HL-60/S4 treated with phorbol 12-myristate 13-acetate at 8.2 ng/mL for 4 days and 3 days (cell line): ENCODE measurements around the gene SLC7A7.
"Not testable (repeated sequence)": the region's sequence is repeated elsewhere in the genome, so short reads cannot be mapped to it uniquely, and the experiment has no call there.

Experiments
- in situ Hi-C: fragments of 300-500 bp; cut with MboI; formaldehyde crosslinking; loops from 2 replicates; pipeline ENCODE4 v1.15.0; 2022; ENCODE audit warnings: low sequenced_read_pairs

SLC7A7 gene

DNA sequence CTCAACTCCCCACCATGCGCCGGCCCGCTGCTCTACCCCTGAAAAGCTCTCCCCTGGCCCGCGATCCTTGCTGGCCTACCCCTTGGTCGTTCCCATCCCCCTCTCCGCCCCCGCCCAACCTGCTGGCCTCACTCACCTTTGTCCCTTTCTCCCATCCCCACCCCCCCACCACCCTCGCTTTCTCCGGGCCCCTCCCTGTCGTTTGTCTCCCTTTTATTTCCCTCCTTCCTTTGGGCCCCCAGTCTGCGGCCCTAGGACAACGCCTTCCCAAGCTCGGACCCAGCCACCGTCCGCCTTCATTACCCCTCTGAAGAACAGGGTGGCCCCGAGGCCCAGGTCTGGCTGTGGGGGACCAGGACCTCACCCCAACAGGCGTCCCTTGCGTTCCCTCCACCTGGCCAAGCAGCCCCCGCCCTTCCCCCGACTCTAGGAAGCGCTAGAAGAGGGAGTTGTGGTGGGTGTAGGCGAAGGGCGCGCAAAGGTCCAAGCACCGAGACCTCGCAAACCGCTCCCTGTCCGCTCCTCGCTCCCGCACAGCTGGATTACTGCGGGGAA lies 6.9 kb upstream of the SLC7A7 start:
- in situ Hi-C loops: no loop called here

DNA sequence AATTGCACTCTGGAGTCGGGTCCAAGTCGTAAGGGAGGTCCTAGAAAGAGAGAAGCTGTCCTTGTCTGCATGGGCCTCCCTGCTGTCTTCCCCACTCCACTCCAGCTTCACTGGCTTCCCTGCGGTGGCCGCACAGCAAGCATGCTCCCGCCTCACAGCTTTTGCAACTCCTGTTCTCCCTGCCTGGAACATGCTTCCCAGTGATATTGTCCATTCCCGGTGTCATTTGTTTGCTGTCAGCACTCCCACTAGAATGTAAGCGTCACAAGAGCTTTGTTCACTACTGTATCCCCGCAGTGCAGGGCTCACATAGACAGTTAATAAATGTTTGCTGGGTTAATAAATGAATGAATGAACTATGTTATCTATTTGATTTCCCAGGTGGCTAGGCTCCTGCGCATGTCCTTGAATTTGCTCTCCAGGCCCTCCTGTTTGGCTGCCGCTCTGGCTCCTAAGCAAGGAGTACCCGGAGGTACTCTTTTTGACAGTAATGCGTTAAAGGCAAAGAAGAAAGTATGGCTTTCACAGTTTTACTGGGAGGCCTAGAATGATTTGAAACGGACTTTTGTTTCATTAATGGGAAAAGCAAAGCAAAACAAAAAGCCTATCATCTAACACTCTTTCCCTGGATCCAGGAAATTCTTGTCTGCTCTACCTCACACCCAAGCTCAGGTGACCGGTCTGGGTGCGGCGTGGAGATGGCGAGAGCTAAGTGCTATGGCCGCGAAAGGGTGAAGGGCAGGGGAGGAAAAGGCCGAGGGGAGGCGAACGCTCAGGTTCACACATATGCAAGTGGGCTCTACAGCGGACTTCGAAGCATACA lies 6.2 kb upstream of the SLC7A7 start:
- in situ Hi-C loops: no loop called here

DNA sequence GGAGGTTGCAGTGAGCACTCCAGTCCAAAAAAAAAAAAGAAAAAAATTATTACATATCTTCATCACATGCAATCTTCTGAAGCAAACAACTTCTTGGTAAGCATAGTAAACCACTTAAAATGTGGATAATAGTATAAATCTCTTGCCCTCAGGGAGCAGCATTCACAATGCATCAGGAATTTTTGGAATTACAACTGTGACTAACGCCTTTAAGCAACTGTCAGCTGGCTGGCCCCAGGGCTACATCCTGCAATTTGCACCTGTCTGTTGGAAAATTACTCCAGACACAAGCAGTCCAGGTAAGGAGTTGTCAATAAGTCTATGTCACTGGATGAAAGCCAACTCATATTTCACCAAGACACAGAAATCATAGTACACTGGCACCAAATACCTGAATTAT lies 5.5 kb upstream of the SLC7A7 start:
- in situ Hi-C loops: no loop called here

DNA sequence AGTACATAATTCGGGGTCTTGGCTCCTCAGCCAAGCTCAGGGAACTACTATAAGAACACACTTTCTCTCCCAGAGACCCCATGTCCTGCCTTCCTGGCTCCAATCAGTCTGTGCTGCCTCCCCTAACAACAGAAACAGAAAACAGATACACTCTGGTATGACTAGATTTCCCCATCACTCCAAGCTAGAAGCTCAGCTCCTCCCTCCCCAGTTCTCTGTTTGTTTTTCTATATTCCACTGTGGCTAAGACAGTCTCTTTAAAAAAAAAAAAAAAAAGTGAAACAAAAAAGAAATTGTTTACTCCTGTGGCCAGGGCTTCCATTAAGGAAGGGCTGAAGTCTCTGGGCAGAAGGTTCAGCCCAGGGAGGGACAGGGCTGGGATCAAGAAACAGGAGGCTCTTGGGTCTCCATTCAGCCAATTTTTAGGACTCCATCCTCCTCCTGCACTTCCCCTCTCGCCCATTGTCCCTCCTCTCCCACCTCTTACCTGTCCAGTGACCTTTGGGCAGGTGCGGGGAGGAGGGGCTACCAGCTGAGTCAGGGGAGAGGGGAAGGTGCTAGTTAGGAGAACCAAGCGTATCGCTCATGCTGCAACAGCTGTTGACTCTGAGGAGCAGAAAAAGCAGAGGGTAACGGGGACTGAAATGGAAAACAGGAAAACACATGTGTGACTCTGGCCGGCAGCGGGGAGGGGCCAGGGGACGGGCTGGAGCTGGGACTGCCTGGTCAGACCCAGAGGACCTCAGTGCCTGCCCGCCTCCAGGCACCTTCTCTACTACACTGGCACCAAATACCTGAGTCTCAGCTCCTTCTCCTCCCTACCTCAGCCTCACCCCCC lies 4.1 kb upstream of the SLC7A7 start:
- in situ Hi-C loops: no loop called here

GRCh38 chr14:22814373-22814772 lies 862 bp downstream of the SLC7A7 start:
- in situ Hi-C loops: no loop called here

DNA sequence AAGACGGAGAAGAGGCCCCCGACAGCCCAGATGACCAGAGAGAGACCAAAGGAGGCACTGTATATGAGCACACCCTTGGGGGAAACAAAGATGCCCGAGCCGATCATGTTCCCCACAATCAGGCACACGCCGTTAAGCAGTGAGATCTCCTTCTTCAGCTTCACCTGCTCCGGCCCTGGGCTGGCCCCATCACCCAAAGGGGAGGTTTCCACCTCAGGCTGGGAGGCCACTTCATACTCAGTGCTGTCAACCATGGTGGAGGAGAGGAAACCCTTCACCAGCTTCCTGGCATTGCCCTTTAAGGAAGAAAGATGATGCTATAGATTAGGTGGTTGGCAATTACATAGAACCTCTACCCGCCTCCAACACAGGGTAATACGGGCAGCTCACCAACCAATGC lies 2.1 kb downstream of the SLC7A7 start:
- in situ Hi-C loops: no loop called here

DNA sequence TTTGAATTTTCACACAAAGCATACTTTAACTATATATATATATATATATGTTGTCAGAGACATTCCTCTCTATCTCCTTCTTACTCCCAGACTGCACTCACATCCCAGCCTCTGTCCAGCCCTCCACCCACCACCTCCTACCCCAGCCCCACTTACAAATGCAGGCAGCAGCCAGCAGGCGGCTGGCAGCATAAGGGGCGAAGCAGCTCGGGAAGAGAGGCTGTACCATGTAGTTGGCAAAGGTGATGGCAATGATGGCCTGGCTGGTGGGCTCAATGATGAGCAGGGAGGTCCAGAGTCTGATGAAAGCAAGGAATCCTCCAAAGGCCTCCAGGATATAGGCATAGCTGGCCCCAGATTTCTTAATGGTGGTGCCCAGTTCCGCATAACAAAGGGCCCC lies 2.5 kb downstream of the SLC7A7 start:
- in situ Hi-C loops: no loop called here

DNA sequence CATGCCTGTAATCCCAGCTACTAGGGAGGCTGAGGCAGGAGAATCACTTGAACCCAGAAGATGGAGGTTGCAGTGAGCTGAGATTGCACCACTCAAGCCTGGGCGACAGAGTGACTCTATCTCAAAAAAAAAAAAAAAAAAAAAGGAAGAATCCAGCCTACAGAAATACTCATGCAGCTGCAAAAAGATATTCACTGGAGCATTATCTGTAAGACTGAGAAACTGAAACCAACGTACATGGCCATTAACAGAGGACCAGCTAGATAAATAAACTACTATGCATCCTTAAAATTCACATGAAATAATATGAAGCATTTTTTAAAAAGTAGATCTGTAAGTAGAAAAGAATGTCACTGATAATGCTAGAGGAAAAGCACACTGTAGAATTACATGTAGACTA lies 3.5 kb downstream of the SLC7A7 start:
- in situ Hi-C loops: no loop called here

- in situ Hi-C loops: no loop called here
Observed at GRCh38 chr14:22808388-22809209, 6.6 kb downstream of the SLC7A7 start.

GRCh38 chr14:22807432-22808087 lies 7.7 kb downstream of the SLC7A7 start:
- in situ Hi-C loops: no loop called here

GRCh38 chr14:22805235-22805634 lies 10.0 kb downstream of the SLC7A7 start:
- in situ Hi-C loops: not testable (repeated sequence)

DNA sequence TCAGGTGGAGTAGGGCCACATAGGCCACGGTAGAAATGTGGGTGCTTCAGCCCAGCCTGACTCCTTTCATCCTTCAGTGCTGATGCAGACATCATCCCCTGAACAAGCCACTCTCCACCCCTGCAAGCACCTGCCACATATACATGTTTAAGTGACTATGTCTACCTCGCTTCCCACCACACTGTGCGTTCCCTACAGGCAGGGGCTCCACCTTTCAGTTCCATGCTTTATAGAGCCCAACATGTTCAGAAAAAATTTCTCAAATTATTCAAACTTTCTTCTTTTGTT lies 11.6 kb downstream of the SLC7A7 start:
- in situ Hi-C loops: no loop called here

- in situ Hi-C loops: no loop called here
Observed at GRCh38 chr14:22802860-22803686, 12.2 kb downstream of the SLC7A7 start.

GRCh38 chr14:22801716-22802115 lies 13.5 kb downstream of the SLC7A7 start:
- in situ Hi-C loops: no loop called here

DNA sequence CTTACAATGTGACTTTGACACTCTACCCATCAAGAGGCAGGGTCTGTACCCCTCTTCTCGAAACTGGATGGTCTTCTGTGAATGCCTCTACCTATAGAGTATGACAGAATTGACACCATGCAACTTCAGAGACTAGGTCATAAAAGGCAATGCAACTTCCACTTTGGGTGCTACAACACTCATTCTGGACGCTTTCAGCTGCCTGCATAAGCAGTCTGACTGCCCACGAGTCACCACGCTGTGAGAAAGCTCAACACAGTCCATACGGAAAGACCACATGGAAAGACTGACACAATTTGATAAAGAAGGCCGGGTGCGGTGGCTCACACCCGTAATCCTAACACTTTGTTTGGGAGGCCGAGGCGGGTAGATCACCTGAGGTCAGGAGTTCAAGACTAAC lies 14.9 kb downstream of the SLC7A7 start:
- in situ Hi-C loops: no loop called here

GRCh38 chr14:22798528-22798927 lies 16.7 kb downstream of the SLC7A7 start:
- in situ Hi-C loops: no loop called here

GRCh38 chr14:22797017-22797917 lies 18.0 kb downstream of the SLC7A7 start:
- in situ Hi-C loops: no loop called here

- in situ Hi-C loops: no loop called here
Observed at GRCh38 chr14:22796087-22796707, 19.0 kb downstream of the SLC7A7 start.
